ENCODE results near the gene SEMA4A.

Gene SEMA4A

DNA sequence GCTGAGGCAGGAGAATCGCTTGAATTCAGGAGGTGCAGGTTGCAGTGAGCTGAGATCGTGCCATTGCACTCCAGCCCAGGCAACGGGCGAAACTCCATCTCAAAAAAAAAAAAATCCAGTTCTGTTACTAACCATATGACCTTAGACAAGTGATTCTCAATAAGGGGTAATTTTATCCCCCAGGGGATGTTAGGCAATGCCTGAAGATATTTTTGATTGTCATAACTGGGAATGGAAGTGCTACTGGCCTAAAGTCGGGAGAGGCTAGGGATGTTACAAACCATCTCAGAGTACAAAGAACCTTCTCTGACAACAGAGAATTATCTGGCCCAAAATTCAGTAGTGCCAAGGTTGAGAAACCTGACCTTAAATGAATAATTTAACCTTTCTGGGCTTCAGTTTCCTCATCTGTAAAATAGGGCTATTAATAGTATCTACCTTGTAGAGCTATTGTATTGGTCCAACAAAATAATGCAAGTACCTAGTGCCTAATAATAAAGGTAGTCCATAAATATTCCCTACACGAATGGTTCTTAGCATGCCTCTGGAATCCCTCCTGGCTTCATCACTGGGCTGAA lies 44.6 kb upstream of the SEMA4A start:
- H3K4me3 ChIP-seq (ENCODE audit: control insufficient read depth, low read depth, low read length) = no peak overlapping the region
- no peak for DNase-seq (ENCODE audit: low read depth)
- TF ChIP-seq, protein P1, sequence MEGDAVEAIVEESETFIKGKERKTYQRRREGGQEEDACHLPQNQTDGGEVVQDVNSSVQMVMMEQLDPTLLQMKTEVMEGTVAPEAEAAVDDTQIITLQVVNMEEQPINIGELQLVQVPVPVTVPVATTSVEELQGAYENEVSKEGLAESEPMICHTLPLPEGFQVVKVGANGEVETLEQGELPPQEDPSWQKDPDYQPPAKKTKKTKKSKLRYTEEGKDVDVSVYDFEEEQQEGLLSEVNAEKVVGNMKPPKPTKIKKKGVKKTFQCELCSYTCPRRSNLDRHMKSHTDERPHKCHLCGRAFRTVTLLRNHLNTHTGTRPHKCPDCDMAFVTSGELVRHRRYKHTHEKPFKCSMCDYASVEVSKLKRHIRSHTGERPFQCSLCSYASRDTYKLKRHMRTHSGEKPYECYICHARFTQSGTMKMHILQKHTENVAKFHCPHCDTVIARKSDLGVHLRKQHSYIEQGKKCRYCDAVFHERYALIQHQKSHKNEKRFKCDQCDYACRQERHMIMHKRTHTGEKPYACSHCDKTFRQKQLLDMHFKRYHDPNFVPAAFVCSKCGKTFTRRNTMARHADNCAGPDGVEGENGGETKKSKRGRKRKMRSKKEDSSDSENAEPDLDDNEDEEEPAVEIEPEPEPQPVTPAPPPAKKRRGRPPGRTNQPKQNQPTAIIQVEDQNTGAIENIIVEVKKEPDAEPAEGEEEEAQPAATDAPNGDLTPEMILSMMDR (IDR thresholded peaks at IDR 0.05; ENCODE audit: control insufficient read depth, insufficient read depth, low read depth, low read length, missing control alignments) = no peak

DNA sequence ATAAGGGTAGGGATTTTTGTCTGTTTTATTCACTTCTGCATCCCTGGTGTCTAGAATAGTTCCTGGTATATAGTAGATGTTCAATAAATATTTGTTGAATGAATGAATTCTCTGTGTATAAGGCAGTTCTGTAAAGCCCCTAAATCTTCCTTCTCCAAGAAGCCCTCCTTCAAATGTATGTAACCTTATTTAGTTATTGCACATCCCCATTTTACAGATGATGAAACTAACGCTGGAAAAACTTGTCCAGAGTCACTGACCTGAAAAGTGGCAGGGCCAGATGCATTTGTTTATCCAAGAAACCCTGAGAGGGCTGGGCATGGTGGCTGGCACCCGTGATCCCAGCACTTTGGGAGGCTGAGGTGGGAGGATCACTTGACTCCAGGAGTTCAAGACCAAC lies 43.1 kb upstream of the SEMA4A start:
- DNase-seq (ENCODE audit: low read depth) = no peak
- TF ChIP-seq, protein P1 (IDR thresholded peaks at IDR 0.05; ENCODE audit: control insufficient read depth, insufficient read depth, low read depth, low read length, missing control alignments) = no peak
- no peak overlapping the region for H3K4me3 ChIP-seq (ENCODE audit: control insufficient read depth, low read depth, low read length)

- H3K4me3 ChIP-seq (ENCODE audit: control insufficient read depth, low read depth, low read length) = no peak overlapping the region
- TF ChIP-seq, protein P1 (IDR thresholded peaks at IDR 0.05; ENCODE audit: control insufficient read depth, insufficient read depth, low read depth, low read length, missing control alignments) = no peak
- DNase-seq (ENCODE audit: low read depth) = no peak
Measured at GRCh38 chr1:156111355-156111962, 41.9 kb upstream of the SEMA4A start.

DNA sequence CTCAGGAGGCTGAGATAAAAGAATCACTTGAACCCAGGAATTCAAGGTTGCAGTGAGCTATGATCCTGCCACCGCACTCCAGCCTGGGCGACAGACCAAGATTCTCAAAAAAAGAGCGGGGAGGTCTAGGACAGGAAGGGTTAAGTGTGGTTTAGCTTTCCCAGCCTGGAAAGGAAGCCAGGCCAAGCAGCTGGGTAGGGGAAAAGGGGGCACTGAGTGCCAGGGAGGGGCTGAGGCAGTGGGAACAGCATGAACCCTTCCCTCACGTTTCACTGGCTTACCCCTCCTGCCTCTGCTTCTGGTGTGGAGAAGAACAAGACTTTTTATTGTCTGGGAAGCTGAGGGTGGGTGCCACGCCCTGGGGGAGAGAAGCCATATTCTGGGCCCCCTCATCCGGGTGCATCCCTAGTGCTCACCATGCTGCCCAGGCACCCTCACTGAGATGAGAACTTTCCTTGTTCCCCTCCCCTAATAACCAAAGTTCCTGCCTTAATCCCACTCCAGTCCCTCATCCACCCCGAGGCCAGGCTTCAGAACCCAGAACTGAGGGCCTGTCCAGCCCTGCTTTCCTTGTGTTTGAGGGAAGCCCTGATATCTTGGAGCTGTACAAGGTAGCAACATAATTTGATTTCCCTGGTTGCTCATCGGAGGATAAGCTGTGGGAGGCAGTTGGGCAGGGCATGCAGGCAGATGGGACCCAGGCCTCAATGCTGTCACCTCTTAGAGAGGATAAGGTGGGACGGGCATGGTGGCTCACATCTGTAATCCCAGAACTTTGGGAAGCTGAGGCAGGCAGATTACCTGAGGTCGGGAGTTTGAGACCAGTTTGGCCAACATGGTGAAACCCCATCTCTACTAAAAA lies 40.9 kb upstream of the SEMA4A start:
- TF ChIP-seq, protein P1 (IDR thresholded peaks at IDR 0.05; ENCODE audit: control insufficient read depth, insufficient read depth, low read depth, low read length, missing control alignments) = no peak
- no peak for DNase-seq (ENCODE audit: low read depth)
- no peak overlapping the region for H3K4me3 ChIP-seq (ENCODE audit: control insufficient read depth, low read depth, low read length)

- no peak for DNase-seq (ENCODE audit: low read depth)
- H3K4me3 ChIP-seq (ENCODE audit: control insufficient read depth, low read depth, low read length) = peak overlapping the region; percentile 93
- TF ChIP-seq, protein P1 (IDR thresholded peaks at IDR 0.05; ENCODE audit: control insufficient read depth, insufficient read depth, low read depth, low read length, missing control alignments) = no peak
Measured at GRCh38 chr1:156113282-156113950, 40.0 kb upstream of the SEMA4A start.

DNA sequence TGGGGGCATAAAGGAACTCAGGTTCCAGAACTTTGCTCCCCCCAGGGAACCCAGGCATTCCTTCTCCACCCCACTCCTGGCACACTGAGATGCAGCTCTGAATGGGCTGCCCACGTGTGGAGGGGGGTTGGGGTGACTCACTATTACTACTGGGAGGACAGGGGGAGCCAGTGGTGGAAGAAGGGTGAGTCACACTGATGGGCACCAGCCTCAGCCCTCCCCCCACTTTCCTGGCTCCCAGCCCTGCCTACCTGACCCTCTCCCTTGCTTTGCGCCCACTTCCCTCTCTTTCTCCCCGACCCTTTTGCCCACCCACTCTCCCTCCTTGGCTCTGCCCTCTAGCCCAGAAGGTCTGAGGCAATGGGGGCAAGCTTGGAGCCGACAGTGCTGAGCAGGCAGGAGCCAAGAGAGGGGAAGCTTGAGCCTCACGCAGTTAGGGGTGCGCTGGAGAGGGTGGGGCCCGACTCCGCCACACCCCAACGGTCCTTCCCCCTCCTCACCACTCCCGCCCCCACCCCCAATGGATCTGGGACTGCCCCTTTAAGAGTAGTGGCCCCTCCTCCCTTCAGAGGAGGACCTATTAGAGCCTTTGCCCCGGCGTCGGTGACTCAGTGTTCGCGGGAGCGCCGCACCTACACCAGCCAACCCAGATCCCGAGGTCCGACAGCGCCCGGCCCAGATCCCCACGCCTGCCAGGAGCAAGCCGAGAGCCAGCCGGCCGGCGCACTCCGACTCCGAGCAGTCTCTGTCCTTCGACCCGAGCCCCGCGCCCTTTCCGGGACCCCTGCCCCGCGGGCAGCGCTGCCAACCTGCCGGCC lies 39.1 kb upstream of the SEMA4A start, which contains the start of gene LMNA:
TSS of gene LMNA (plus strand) at position 611 of the 818 bp plus-strand sequence. CDS start 208 bp downstream, outside the sequence.
- peak within 1 kb of the TSS; percentile 93 for H3K4me3 ChIP-seq (ENCODE audit: control insufficient read depth, low read depth, low read length)
- TF ChIP-seq, protein P1 (IDR thresholded peaks at IDR 0.05; ENCODE audit: control insufficient read depth, insufficient read depth, low read depth, low read length, missing control alignments) = no peak
- peak; percentile 93 for DNase-seq (ENCODE audit: low read depth)

Measured in AG09309 (cell line).